Mucosa of descending colon (tissue), 3 donors: Measurements from ENCODE around the gene ATRIP. TPM values are rescaled to one million over a fixed set of nuclear protein-coding genes. Genes with fewer than 3 reads are reported as not detected.

Experiments used
- ATAC-seq: fragments of 200-7000 bp; cut with Tn5 transposase; one replicate; pipeline ENCODE4 v1.9.1; 2020; ENCODE audit warnings: mild to moderate bottlenecking, moderate library complexity
- DNase-seq, 3 donors: peaks; one replicate each; pipeline ENCODE4 v3.0.0-alpha.2; 2020
- H3K36me3 ChIP-seq: fragments of 200-600 bp; one replicate; pipeline ENCODE4 v1.8.0; 2021; ENCODE audit warnings: low read depth, mild to moderate bottlenecking
- H3K4me1 ChIP-seq: fragments of 200-600 bp; one replicate; pipeline ENCODE4 v1.8.0; 2021; ENCODE audit warnings: low read depth, mild to moderate bottlenecking
- H3K4me3 ChIP-seq: fragments of 200-600 bp; one replicate; pipeline ENCODE4 v1.8.0; 2021; ENCODE audit warnings: mild to moderate bottlenecking
- H3K9me3 ChIP-seq: fragments of 200-600 bp; one replicate; pipeline ENCODE4 v1.8.0; 2021; ENCODE audit warnings: mild to moderate bottlenecking
- intact Hi-C, 2 donors: fragments of 100-400 bp; cut with DNase I in 1 of 2; cut with micrococcal nuclease in 1 of 2; formaldehyde crosslinking; loops; one replicate each; pipeline versions ENCODE4 v1.11.0 to v1.11.1; 2022; cut with DNase I, micrococcal nuclease
- total RNA-seq, 3 donors: library from RNA; stranded (reverse); fragmentation: NEBNext Ultra II Directional in 2 of 3; extraction: Animal tissue kit (Norgen Biotek cat#: 25700) in 2 of 3; gene quantifications; one replicate each; pipeline versions ENCODE4 v1.2.1 to v1.2.4, GENCODE V29; 2021 to 2023
- TF ChIP-seq, protein P1 (sequence below): fragments of 200-600 bp; IDR thresholded peaks from one replicate; pipeline ENCODE4 v1.8.0; 2022; ENCODE audit warnings: antibody characterized with exemption, mild to moderate bottlenecking
- donor health status: DM: no; HTN: no; CAD: no; lungs with moderate emphysema.
- donor health status: DM: no; HTN: no; CAD: no.
- donor health status: DM: no; HTN: yes; CAD: no.

Gene ATRIP
- total RNA-seq, 3 donors from 2014 or later, result 4.5 to 7.2 (median 6.2) TPM

DNA sequence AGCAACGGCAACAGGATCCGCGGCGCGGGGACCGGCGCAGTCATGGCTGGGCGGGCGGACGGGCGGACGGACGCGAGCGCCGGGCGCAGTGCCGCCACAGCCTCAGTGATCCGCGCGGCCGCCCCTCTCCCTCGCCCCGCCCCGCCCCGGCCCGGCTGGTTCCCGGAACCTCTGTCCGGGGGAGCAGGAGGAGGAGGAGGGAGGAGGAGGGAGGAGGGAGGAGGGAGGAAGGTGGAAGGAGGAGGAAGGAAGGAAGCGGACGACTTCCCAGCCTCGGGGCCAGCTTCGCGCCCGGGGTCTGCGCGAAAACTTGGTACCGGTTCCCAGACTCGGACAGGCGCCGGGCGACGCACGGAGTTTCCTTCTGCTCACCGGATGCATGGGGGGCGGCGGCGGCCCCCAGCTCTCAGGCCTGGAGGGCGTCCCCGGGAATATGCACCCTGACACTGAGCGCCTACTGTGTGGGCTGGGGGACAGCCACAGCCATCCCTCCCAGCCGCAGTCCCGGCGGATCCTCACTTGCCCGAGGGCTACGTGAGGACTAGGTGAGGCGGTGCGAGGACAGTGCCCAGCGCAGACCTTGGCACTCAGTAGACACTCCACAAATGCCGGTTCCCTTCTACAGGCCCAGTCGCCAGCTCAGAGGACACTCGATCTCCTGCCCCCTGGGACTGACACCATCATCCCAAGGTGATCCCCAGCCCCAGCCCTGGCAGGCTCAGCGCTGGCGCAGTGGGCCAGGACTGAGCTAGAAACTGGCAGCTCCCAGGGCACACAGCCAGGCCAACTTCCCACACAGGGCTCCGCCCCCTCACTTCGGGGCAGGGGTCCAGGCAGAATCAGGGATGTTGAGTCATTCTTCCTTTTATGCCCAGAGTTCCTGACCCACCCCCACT is 57.8 kb downstream of the ATRIP start, which contains the start of gene SHISA5:
Gene SHISA5 (minus strand): TSS at position 124 of the 896 bp plus-strand sequence. CDS start 80 bp downstream, at position 44.
- intact Hi-C loops, result no loop called here
- peaks cover 11% of the 10 kb centered on the region for H3K4me1 ChIP-seq
- DNase-seq (peak; percentile 72 to 85 (median 83)), ATAC-seq (peak; percentile 84)
- H3K9me3 ChIP-seq, result no peaks in the 10 kb centered on the region
- H3K4me3 ChIP-seq, result peak within 1 kb of the TSS; percentile 33
- TF ChIP-seq, protein P1, sequence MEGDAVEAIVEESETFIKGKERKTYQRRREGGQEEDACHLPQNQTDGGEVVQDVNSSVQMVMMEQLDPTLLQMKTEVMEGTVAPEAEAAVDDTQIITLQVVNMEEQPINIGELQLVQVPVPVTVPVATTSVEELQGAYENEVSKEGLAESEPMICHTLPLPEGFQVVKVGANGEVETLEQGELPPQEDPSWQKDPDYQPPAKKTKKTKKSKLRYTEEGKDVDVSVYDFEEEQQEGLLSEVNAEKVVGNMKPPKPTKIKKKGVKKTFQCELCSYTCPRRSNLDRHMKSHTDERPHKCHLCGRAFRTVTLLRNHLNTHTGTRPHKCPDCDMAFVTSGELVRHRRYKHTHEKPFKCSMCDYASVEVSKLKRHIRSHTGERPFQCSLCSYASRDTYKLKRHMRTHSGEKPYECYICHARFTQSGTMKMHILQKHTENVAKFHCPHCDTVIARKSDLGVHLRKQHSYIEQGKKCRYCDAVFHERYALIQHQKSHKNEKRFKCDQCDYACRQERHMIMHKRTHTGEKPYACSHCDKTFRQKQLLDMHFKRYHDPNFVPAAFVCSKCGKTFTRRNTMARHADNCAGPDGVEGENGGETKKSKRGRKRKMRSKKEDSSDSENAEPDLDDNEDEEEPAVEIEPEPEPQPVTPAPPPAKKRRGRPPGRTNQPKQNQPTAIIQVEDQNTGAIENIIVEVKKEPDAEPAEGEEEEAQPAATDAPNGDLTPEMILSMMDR, result no peak
- H3K36me3 ChIP-seq, result no peaks in the 10 kb centered on the region

DNA sequence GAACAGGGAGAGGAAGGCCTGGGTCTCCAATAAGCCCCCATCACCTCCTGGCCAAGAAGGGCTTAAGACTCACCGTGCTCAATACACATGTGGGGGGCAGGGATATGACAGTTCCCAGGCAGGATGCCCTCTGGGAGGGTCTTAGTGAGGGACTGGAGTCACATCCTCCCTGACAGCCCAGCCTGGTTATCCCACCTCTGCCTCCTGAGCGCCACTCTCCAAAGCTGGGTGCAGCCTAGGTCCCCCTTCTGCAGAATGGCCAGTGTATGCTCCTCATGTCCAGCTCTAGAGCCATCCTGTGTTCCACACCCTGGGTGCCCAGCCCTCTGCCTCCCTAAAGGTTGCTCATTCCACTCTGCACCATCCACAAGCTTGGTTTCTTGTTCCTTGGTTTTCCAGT is 58.6 kb downstream of the ATRIP start:
- DNase-seq (no peak), ATAC-seq (no peak)
- H3K4me1 ChIP-seq, result peaks cover 11% of the 10 kb centered on the region
- H3K9me3 ChIP-seq, result no peaks in the 10 kb centered on the region
- H3K4me3 ChIP-seq, result no peak overlapping the region
- TF ChIP-seq, protein P1, result no peak
- intact Hi-C loops, result no loop called here
- no peaks in the 10 kb centered on the region for H3K36me3 ChIP-seq

- Histone ChIP-seq H3K36me3 (no peaks in the 10 kb centered on the region), H3K4me3 (no peak overlapping the region), H3K9me3 (no peaks in the 10 kb centered on the region), H3K4me1 (peaks cover 11% of the 10 kb centered on the region)
- ATAC-seq (no peak), DNase-seq (no peak)
- intact Hi-C loops, result no loop called here
- TF ChIP-seq, protein P1, result no peak
These were observed 59.5 kb downstream of the ATRIP start for GRCh38 chr3:48505968-48506504.

DNA sequence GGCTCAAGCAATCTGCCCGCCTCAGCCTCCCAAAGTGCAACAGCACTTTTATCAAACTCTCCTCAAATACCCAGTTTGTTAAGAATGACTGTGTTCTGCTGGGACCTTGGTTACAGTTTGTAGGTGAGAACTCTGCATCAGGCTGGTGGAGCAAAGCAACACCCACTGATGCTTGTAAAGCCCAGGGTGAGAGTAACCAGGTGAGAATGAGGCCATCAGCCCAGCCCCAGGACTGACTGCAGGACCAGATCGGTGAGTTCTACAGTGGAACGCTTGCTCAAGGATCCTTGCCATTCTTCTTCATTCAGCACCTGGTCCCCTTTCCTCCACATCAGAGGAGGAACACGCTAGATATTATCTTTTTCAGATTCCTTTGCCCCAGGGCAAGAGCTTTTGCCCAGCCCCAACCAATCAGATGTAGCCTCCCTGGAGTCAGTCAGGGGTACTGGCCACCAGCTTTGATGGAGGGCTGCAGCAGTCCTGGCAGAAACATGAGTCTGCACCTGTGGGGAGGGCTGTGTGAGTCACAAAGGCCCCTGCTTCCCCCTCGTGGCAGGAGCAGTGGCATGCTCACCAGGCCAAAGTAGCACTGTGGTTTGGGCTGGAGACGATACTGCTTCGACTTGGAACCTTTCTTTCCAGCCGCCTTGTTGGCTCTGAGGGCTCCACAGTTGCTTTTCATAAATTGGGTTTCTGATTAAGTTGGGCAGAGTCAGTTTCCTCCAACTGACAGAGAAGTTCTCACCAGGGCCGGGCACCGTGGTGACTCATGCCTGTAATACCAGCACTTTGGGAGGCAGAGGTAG is 60.9 kb downstream of the ATRIP start:
- DNase-seq, result peak; percentile 65 to 72 (median 68)
- H3K9me3 ChIP-seq, result no peaks in the 10 kb centered on the region
- no peak overlapping the region for H3K4me3 ChIP-seq
- H3K36me3 ChIP-seq, result no peaks in the 10 kb centered on the region
- intact Hi-C loops, result no loop called here
- peak; percentile 68 for ATAC-seq
- peaks cover 11% of the 10 kb centered on the region for H3K4me1 ChIP-seq
- TF ChIP-seq, protein P1, result no peak

GRCh38 chr3:48511551-48511950 is 65.0 kb downstream of the ATRIP start:
- Histone ChIP-seq H3K36me3 (no peaks in the 10 kb centered on the region), H3K4me3 (no peak overlapping the region), H3K9me3 (no peaks in the 10 kb centered on the region), H3K4me1 (peaks cover 6% of the 10 kb centered on the region)
- intact Hi-C loops, result no loop called here
- DNase-seq (no peak), ATAC-seq (no peak)
- TF ChIP-seq, protein P1, result no peak
